ENCODE results near the gene TTC12. TPM values are rescaled to one million over a fixed set of nuclear protein-coding genes. Genes with fewer than 3 reads are reported as not detected.

The TTC12 gene
- total RNA-seq, 2 experiments from 2014 or later, result 3.6 to 3.9 TPM

GRCh38 chr11:113385749-113386148 lies 71.4 kb downstream of the TTC12 start:
- Histone ChIP-seq H2AFZ (ENCODE audit: low read length) (no peak overlapping the region), H3K9me2 (ENCODE audit: insufficient read depth, low read length) (no peaks in the 10 kb centered on the region), H3K36me3 (ENCODE audit: insufficient read depth, low read length) (no peaks in the 10 kb centered on the region), H3K27ac (ENCODE audit: low read depth, low read length, poor library complexity, severe bottlenecking) (no peak overlapping the region), H3K79me2 (ENCODE audit: insufficient read depth, low read depth, low read length) (no peaks in the 10 kb centered on the region), H4K20me1 (ENCODE audit: insufficient read depth, low read length) (no peaks in the 10 kb centered on the region), H3K4me3 (ENCODE audit: low read depth, low read length, poor library complexity, severe bottlenecking) (no peak overlapping the region), H3K4me2 (ENCODE audit: low read length) (no peak overlapping the region), H3K9me3 (ENCODE audit: low read length) (no peaks in the 10 kb centered on the region), H3K4me1 (ENCODE audit: insufficient read depth, low read length, poor library complexity, severe bottlenecking) (no peaks in the 10 kb centered on the region)
- POLR2A ChIA-PET, result interaction anchor here (0.6 kb wide), 1 partner anchor 671 kb away, joined by 4 read pairs; no protein-coding TSS in a partner anchor
- DNase-seq (ENCODE audit: low spot score), result no peak
- CTCF ChIA-PET (ENCODE audit: unreplicated experiment), result no interaction called here
- intact Hi-C loops (cut with micrococcal nuclease; ENCODE audit: unreplicated experiment), result no loop called here
- TF ChIP-seq EZH2phosphoT487 (IDR thresholded peaks at IDR 0.05; ENCODE audit: borderline replicate concordance, low read depth, low read length), result no peak
- TF ChIP-seq CTCF (conservative IDR thresholded peaks at IDR 0.05; ENCODE audit: low read length), result no peak
- BruUV-seq (replicated peaks), result no TSS peak

- Histone ChIP-seq H4K20me1 (ENCODE audit: insufficient read depth, low read length) (no peaks in the 10 kb centered on the region), H2AFZ (ENCODE audit: low read length) (no peak overlapping the region), H3K9me2 (ENCODE audit: insufficient read depth, low read length) (no peaks in the 10 kb centered on the region), H3K79me2 (ENCODE audit: insufficient read depth, low read depth, low read length) (no peaks in the 10 kb centered on the region), H3K4me1 (ENCODE audit: insufficient read depth, low read length, poor library complexity, severe bottlenecking) (no peaks in the 10 kb centered on the region), H3K4me2 (ENCODE audit: low read length) (no peak overlapping the region), H3K27ac (ENCODE audit: low read depth, low read length, poor library complexity, severe bottlenecking) (no peak overlapping the region), H3K36me3 (ENCODE audit: insufficient read depth, low read length) (no peaks in the 10 kb centered on the region), H3K4me3 (ENCODE audit: low read depth, low read length, poor library complexity, severe bottlenecking) (no peak overlapping the region), H3K9me3 (ENCODE audit: low read length) (no peaks in the 10 kb centered on the region)
- no peak for DNase-seq (ENCODE audit: low spot score)
- no peak for TF ChIP-seq EZH2phosphoT487 (IDR thresholded peaks at IDR 0.05; ENCODE audit: borderline replicate concordance, low read depth, low read length)
- TF ChIP-seq CTCF (conservative IDR thresholded peaks at IDR 0.05; ENCODE audit: low read length), result no peak
- ChIA-PET POLR2A (no interaction called here), CTCF (ENCODE audit: unreplicated experiment) (no interaction called here)
- BruUV-seq (replicated peaks), result no TSS peak
- intact Hi-C loops (cut with micrococcal nuclease; ENCODE audit: unreplicated experiment), result no loop called here
Measured at GRCh38 chr11:113386866-113387265, 72.5 kb downstream of the TTC12 start.

- Histone ChIP-seq H4K20me1 (ENCODE audit: insufficient read depth, low read length) (no peaks in the 10 kb centered on the region), H3K9me3 (ENCODE audit: low read length) (no peaks in the 10 kb centered on the region), H3K36me3 (ENCODE audit: insufficient read depth, low read length) (no peaks in the 10 kb centered on the region), H3K9me2 (ENCODE audit: insufficient read depth, low read length) (no peaks in the 10 kb centered on the region), H3K4me3 (ENCODE audit: low read depth, low read length, poor library complexity, severe bottlenecking) (no peak within 1 kb of the TSS), H3K4me1 (ENCODE audit: insufficient read depth, low read length, poor library complexity, severe bottlenecking) (no peaks in the 10 kb centered on the region), H3K27ac (ENCODE audit: low read depth, low read length, poor library complexity, severe bottlenecking) (no peak within 1 kb of the TSS), H3K4me2 (ENCODE audit: low read length) (no peak within 1 kb of the TSS), H3K79me2 (ENCODE audit: insufficient read depth, low read depth, low read length) (no peaks in the 10 kb centered on the region), H2AFZ (ENCODE audit: low read length) (no peak within 1 kb of the TSS)
- intact Hi-C loops (cut with micrococcal nuclease; ENCODE audit: unreplicated experiment), result no loop called here
- TF ChIP-seq EZH2phosphoT487 (IDR thresholded peaks at IDR 0.05; ENCODE audit: borderline replicate concordance, low read depth, low read length) (no peak), CTCF (conservative IDR thresholded peaks at IDR 0.05; ENCODE audit: low read length) (no peak)
- no TSS peak for BruUV-seq (replicated peaks)
- ChIA-PET POLR2A (no interaction called here), CTCF (ENCODE audit: unreplicated experiment) (no interaction called here)
- no peak for DNase-seq (ENCODE audit: low spot score)
Measured at GRCh38 chr11:113387605-113388211, 73.3 kb downstream of the TTC12 start, which contains the start of gene ANKK1. TSS of gene ANKK1 (plus strand) at chr11:113387779. CDS start at chr11:113387885, 106 bp downstream.

Data from OCI-LY7 (cell line).